ENCODE measurements around the gene CTDSPL. TPM values are rescaled to one million over a fixed set of nuclear protein-coding genes. Genes with fewer than 3 reads are reported as not detected.

Gene CTDSPL
- total and polyA plus RNA-seq, 2 of the 13 experiments (the other 11 are each of a cell fraction or from before 2014, with no cell fraction given), result 26.1 to 142 TPM

DNA sequence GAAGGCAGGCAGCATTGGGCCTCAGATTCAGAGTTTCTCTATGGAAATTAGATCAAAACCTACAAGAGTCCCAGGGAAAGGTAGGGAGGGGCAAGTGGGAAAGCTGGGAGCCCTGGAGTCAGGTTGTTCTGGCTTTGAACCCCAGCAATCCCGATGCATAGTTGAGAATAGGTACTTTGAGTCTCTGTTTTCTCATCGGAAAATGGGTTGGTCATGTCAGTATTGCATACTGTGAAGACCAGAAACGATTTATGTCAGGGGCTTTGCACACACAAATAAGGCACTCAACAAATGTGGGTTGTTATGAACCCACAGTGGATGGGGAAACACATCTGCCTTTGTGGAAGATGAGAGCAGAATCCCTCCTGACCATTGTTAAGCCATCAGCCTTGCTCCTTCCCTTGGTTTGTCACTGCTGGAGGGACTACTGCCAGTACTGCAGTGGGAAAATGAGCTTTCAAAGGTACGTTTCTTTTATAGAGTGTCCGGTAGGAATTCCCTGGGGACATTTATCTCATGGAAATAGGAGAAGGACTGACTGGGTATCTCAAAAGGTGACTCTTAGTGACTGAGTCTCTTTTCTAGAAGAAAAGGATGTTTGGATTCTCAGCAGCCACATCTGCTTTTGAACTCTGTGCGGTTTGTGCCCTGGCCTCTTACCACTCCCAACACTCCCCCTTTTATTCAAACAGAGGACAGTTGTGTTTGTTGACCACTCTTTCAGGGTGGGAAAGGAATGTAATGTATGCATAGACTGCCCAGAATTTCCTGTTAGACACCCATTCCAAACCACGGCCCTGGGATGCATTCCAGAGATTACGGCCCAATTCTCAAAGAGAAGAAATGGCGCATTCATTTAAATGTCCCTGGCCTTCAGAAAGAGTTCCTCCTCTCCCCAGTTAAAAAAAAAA lies 74.3 kb downstream of the CTDSPL start (continued):
- TF ChIP-seq ZNF616 (CRISPR knock-in tag; IDR thresholded peaks at IDR 0.05; ENCODE audit: low read depth) (no peak), MAFK (conservative IDR thresholded peaks at IDR 0.05 in 1 of 2, IDR thresholded peaks at IDR 0.05 in 1 of 2; ENCODE audit: low read length in 2 of 2) (no peak), ELK4 (CRISPR knock-in tag; IDR thresholded peaks at IDR 0.05; ENCODE audit: borderline replicate concordance) (no peak), ZBTB3 (CRISPR knock-in tag; IDR thresholded peaks at IDR 0.05; ENCODE audit: borderline replicate concordance, low read depth) (no peak), FLYWCH1 (CRISPR knock-in tag; IDR thresholded peaks at IDR 0.05) (no peak), ZNF30 (CRISPR knock-in tag; IDR thresholded peaks at IDR 0.05) (no peak), ZIK1 (CRISPR knock-in tag; IDR thresholded peaks at IDR 0.05; ENCODE audit: borderline replicate concordance, low read depth) (no peak), ZMAT3 (CRISPR knock-in tag; conservative IDR thresholded peaks at IDR 0.05) (no peak; the same call in 1 of the 2 replicates), PRDM4 (CRISPR knock-in tag; IDR thresholded peaks at IDR 0.05; ENCODE audit: borderline replicate concordance) (no peak), ZNF713 (CRISPR knock-in tag; IDR thresholded peaks at IDR 0.05) (no peak), ZNF703 (CRISPR knock-in tag; IDR thresholded peaks at IDR 0.05; ENCODE audit: borderline replicate concordance) (no peak), NFIC (IDR thresholded peaks at IDR 0.05; ENCODE audit: low read length) (peak; percentile 82; the same call in 1 of the 2 replicates), ATF3 (CRISPR knock-in tag; IDR thresholded peaks at IDR 0.05) (no peak), POLR2AphosphoS5 (IDR thresholded peaks at IDR 0.05; ENCODE audit: low read depth, low read length) (no peak; the same call in 1 of the 2 replicates), MIER2 (CRISPR knock-in tag; IDR thresholded peaks at IDR 0.05) (no peak), PAX8 (CRISPR knock-in tag; IDR thresholded peaks at IDR 0.05; ENCODE audit: borderline replicate concordance) (no peak)
- TF ChIP-seq, protein P1, sequence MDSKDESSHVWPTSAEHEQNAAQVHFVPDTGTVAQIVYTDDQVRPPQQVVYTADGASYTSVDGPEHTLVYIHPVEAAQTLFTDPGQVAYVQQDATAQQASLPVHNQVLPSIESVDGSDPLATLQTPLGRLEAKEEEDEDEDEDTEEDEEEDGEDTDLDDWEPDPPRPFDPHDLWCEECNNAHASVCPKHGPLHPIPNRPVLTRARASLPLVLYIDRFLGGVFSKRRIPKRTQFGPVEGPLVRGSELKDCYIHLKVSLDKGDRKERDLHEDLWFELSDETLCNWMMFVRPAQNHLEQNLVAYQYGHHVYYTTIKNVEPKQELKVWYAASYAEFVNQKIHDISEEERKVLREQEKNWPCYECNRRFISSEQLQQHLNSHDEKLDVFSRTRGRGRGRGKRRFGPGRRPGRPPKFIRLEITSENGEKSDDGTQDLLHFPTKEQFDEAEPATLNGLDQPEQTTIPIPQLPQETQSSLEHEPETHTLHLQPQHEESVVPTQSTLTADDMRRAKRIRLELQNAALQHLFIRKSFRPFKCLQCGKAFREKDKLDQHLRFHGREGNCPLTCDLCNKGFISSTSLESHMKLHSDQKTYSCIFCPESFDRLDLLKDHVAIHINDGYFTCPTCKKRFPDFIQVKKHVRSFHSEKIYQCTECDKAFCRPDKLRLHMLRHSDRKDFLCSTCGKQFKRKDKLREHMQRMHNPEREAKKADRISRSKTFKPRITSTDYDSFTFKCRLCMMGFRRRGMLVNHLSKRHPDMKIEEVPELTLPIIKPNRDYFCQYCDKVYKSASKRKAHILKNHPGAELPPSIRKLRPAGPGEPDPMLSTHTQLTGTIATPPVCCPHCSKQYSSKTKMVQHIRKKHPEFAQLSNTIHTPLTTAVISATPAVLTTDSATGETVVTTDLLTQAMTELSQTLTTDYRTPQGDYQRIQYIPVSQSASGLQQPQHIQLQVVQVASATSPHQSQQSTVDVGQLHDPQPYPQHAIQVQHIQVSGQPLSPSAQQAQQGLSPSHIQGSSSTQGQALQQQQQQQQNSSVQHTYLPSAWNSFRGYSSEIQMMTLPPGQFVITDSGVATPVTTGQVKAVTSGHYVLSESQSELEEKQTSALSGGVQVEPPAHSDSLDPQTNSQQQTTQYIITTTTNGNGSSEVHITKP (CRISPR knock-in tag; IDR thresholded peaks at IDR 0.05; ENCODE audit: low read depth), result no peak
- TF ChIP-seq, protein P2, sequence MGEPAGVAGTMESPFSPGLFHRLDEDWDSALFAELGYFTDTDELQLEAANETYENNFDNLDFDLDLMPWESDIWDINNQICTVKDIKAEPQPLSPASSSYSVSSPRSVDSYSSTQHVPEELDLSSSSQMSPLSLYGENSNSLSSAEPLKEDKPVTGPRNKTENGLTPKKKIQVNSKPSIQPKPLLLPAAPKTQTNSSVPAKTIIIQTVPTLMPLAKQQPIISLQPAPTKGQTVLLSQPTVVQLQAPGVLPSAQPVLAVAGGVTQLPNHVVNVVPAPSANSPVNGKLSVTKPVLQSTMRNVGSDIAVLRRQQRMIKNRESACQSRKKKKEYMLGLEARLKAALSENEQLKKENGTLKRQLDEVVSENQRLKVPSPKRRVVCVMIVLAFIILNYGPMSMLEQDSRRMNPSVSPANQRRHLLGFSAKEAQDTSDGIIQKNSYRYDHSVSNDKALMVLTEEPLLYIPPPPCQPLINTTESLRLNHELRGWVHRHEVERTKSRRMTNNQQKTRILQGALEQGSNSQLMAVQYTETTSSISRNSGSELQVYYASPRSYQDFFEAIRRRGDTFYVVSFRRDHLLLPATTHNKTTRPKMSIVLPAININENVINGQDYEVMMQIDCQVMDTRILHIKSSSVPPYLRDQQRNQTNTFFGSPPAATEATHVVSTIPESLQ (CRISPR knock-in tag; conservative IDR thresholded peaks at IDR 0.05), result no peak

All from HepG2 (cell line).